ENCODE data around the gene IGSF8. TPM values are rescaled to one million over a fixed set of nuclear protein-coding genes. Genes with fewer than 3 reads are reported as not detected.
A peak's percentile ranks its signal among the peaks of the same experiment; 100 is the strongest.

The IGSF8 gene
- polyA plus RNA-seq, 1 of the 3 experiments (the other 2 are of a cell fraction) = 67.9 TPM

GRCh38 chr1:160091666-160092223 is 6.7 kb downstream of the IGSF8 start:
- H2AFZ ChIP-seq (ENCODE audit: low read depth) = no peak overlapping the region
- H3K4me2 ChIP-seq = no peak overlapping the region
- POLR2A ChIA-PET = no interaction called here
- H3F3A ChIP-seq (replicated peaks; ENCODE audit: insufficient read depth) = no peaks in the 10 kb centered on the region
- no peak overlapping the region for H3K27ac ChIP-seq (ENCODE audit: low read depth in 2 of 2, low read length in 1 of 2)
- H3K27me3 ChIP-seq (ENCODE audit: insufficient read depth) = no peaks in the 10 kb centered on the region
- DNase-seq = no peak
- H3K9ac ChIP-seq = no peak overlapping the region
- no peaks in the 10 kb centered on the region for H3K9me2 ChIP-seq
- H4K20me1 ChIP-seq (ENCODE audit: insufficient read depth) = no peaks in the 10 kb centered on the region
- WGBS (ENCODE audit: low lambda C conversion rate) = 90% methylated on average over 4 of the region's 5 CpGs
- no peaks in the 10 kb centered on the region for H3K9me3 ChIP-seq
- H3K4me1 ChIP-seq (ENCODE audit: control insufficient read depth in 1 of 2, insufficient read depth in 2 of 2, low read depth in 1 of 2, low read length in 1 of 2) = peaks cover 0 to 5% of the 10 kb centered on the region in 2 experiments; a peak in 1 of 4 replicates
- TF ChIP-seq REST (IDR thresholded peaks at IDR 0.05; ENCODE audit: low read depth, low read length) (0 out of 2 replicates have a peak, but pooled peaks have one; percentile 28), GATA2 (CRISPR knock-in tag; IDR thresholded peaks at IDR 0.05) (no peak)
- CTCF ChIA-PET = interaction anchor here (0.8 to 8.4 kb wide), 5 partner anchors 7 to 160 kb away, joined by 3 to 132 read pairs (median 5); partner anchors contain the start of gene KCNJ9
- H3K36me3 ChIP-seq (replicated peaks in 1 of 2; ENCODE audit: control insufficient read depth in 1 of 2, insufficient read depth in 2 of 2, low read length in 1 of 2) = peaks cover 0 to 11% of the 10 kb centered on the region in 2 experiments
- H3K79me2 ChIP-seq (ENCODE audit: insufficient read depth) = no peaks in the 10 kb centered on the region
- no peak overlapping the region for H3K4me3 ChIP-seq (ENCODE audit: low read depth in 2 of 2, low read length in 1 of 2)

GRCh38 chr1:160090760-160091159 is 7.7 kb downstream of the IGSF8 start:
- TF ChIP-seq POLR2AphosphoS5 (IDR thresholded peaks at IDR 0.05; ENCODE audit: low read depth, low read length) (no peak), SMC3 (IDR thresholded peaks at IDR 0.05; ENCODE audit: low read depth, low read length) (no peak), EZH2phosphoT487 (IDR thresholded peaks at IDR 0.05; ENCODE audit: borderline replicate concordance, low read depth) (no peak), TCF12 (IDR thresholded peaks at IDR 0.05) (no peak)
- H3K4me1 ChIP-seq (ENCODE audit: control insufficient read depth in 1 of 2, insufficient read depth in 2 of 2, low read depth in 1 of 2, low read length in 1 of 2) = no peaks in the 10 kb centered on the region
- H3K4me3 ChIP-seq (ENCODE audit: low read depth in 2 of 2, low read length in 1 of 2) = no peak overlapping the region
- H3F3A ChIP-seq (replicated peaks; ENCODE audit: insufficient read depth) = no peaks in the 10 kb centered on the region
- no peak overlapping the region for H3K27ac ChIP-seq (ENCODE audit: low read depth in 2 of 2, low read length in 1 of 2)
- no peaks in the 10 kb centered on the region for H3K27me3 ChIP-seq (ENCODE audit: insufficient read depth)
- no peaks in the 10 kb centered on the region for H4K20me1 ChIP-seq (ENCODE audit: insufficient read depth)
- H3K9ac ChIP-seq = no peak overlapping the region
- POLR2A ChIA-PET = no interaction called here
- no peak for DNase-seq
- H3K79me2 ChIP-seq (ENCODE audit: insufficient read depth) = no peaks in the 10 kb centered on the region
- H3K36me3 ChIP-seq (replicated peaks in 1 of 2; ENCODE audit: control insufficient read depth in 1 of 2, insufficient read depth in 2 of 2, low read length in 1 of 2) = peaks cover 0 to 12% of the 10 kb centered on the region in 2 experiments
- CTCF ChIA-PET = interaction anchor here (0.8 to 6.4 kb wide), 3 partner anchors 10 to 19 kb away, joined by 3 to 35 read pairs (median 4); no protein-coding TSS in a partner anchor
- H2AFZ ChIP-seq (ENCODE audit: low read depth) = no peak overlapping the region
- no peaks in the 10 kb centered on the region for H3K9me2 ChIP-seq
- H3K9me3 ChIP-seq = no peaks in the 10 kb centered on the region
- H3K4me2 ChIP-seq = no peak overlapping the region
- 78% methylated on average over 3 of the region's 4 CpGs for WGBS (ENCODE audit: low lambda C conversion rate)

GRCh38 chr1:160089883-160090282 is 8.5 kb downstream of the IGSF8 start:
- Histone ChIP-seq H3K36me3 (replicated peaks in 1 of 2; ENCODE audit: control insufficient read depth in 1 of 2, insufficient read depth in 2 of 2, low read length in 1 of 2) (peaks cover 0 to 12% of the 10 kb centered on the region in 2 experiments), H3K4me2 (no peak overlapping the region), H2AFZ (ENCODE audit: low read depth) (no peak overlapping the region), H3K4me1 (ENCODE audit: control insufficient read depth in 1 of 2, insufficient read depth in 2 of 2, low read depth in 1 of 2, low read length in 1 of 2) (no peaks in the 10 kb centered on the region), H3K9me2 (no peaks in the 10 kb centered on the region), H3K27ac (ENCODE audit: low read depth in 2 of 2, low read length in 1 of 2) (no peak overlapping the region), H3K79me2 (ENCODE audit: insufficient read depth) (no peaks in the 10 kb centered on the region), H3K9me3 (no peaks in the 10 kb centered on the region), H3K4me3 (ENCODE audit: low read depth in 2 of 2, low read length in 1 of 2) (no peak overlapping the region), H4K20me1 (ENCODE audit: insufficient read depth) (no peaks in the 10 kb centered on the region), H3K9ac (no peak overlapping the region), H3F3A (replicated peaks; ENCODE audit: insufficient read depth) (no peaks in the 10 kb centered on the region), H3K27me3 (ENCODE audit: insufficient read depth) (no peaks in the 10 kb centered on the region)
- ChIA-PET POLR2A (no interaction called here), CTCF (interaction anchor here (0.8 to 6.4 kb wide), 5 partner anchors 10 to 202 kb away, joined by 3 to 123 read pairs (median 10); no protein-coding TSS in a partner anchor)
- 83% methylated on average over 2 of the region's 3 CpGs for WGBS (ENCODE audit: low lambda C conversion rate)
- DNase-seq = no peak
- no peak for TF ChIP-seq IRF3 (IDR thresholded peaks at IDR 0.05; ENCODE audit: low read depth, low read length)
- no peak for TF ChIP-seq MEF2A (IDR thresholded peaks at IDR 0.05; ENCODE audit: borderline replicate concordance, low read depth)
- no peak for TF ChIP-seq CTCF (IDR thresholded peaks at IDR 0.05)
- no peak for TF ChIP-seq NFIC (IDR thresholded peaks at IDR 0.05; ENCODE audit: borderline replicate concordance)
- TF ChIP-seq ZBTB33 (IDR thresholded peaks at IDR 0.05; ENCODE audit: borderline replicate concordance, low read depth) = no peak

Data from SK-N-SH (cell line).